H1 (cell line): ENCODE data around the gene S1PR3.

Source experiments
- CHD2 ChIP-seq: IDR thresholded peaks from 2 replicates; pipeline ENCODE4 v1.6.1; 2012; ENCODE audit warnings: low read length, improper control_type of control experiment
- CREB1 ChIP-seq: IDR thresholded peaks from 2 replicates; pipeline ENCODE4 v1.6.1; 2012; ENCODE audit warnings: inconsistent platforms
- EZH2 ChIP-seq: fragments of 200-600 bp; sonication (generic); IDR thresholded peaks from 2 replicates; pipeline ENCODE4 v1.7.1; 2012; ENCODE audit warnings: low read depth, mild to moderate bottlenecking, moderate library complexity, low read length, inconsistent platforms; ENCODE audit not compliant: severe bottlenecking
- JUND ChIP-seq: IDR thresholded peaks from 2 replicates; pipeline ENCODE4 v1.6.1; 2011; ENCODE audit warnings: mild to moderate bottlenecking, improper control_type of control experiment, low read length
- MAFK ChIP-seq: IDR thresholded peaks from 2 replicates; pipeline ENCODE4 v1.6.1; 2012; ENCODE audit warnings: low read depth, mild to moderate bottlenecking, improper control_type of control experiment, low read length
- RNF2 ChIP-seq: fragments of 200-900, 300-1000 bp; sonication (generic); IDR thresholded peaks from 2 replicates; pipeline ENCODE4 v1.7.1; 2016; ENCODE audit warnings: borderline replicate concordance, low read depth, mild to moderate bottlenecking, antibody characterized with exemption, low read length; ENCODE audit not compliant: poor library complexity, severe bottlenecking; ENCODE audit errors: missing control alignments
- SRF ChIP-seq: IDR thresholded peaks from 2 replicates; pipeline ENCODE4 v1.6.1; 2011; ENCODE audit warnings: mild to moderate bottlenecking, low read depth, low read length, moderate library complexity
- TAF7 ChIP-seq: optimal IDR thresholded peaks from 2 replicates; pipeline ENCODE3; 2011; ENCODE audit warnings: low read depth, mild to moderate bottlenecking, inconsistent platforms, low read length, moderate library complexity, borderline replicate concordance
- TF ChIP-seq, protein P1 (sequence below): IDR thresholded peaks from 2 replicates; pipeline ENCODE4 v1.6.1; 2012; ENCODE audit warnings: inconsistent platforms
- TF ChIP-seq, protein P2 (sequence below), 3 experiments: IDR thresholded peaks; 1 replicate in 2 of 3; 2 replicates in 1 of 3; pipeline versions ENCODE4 v1.5.1 to v1.6.1; 2011; ENCODE audit warnings: low read length in 3 of 3, mild to moderate bottlenecking in 3 of 3, inconsistent platforms in 2 of 3, low read depth in 1 of 3, moderate library complexity in 1 of 3; ENCODE audit not compliant: insufficient read depth in 1 of 3; ENCODE audit errors: control extremely low read depth in 1 of 3

DNA sequence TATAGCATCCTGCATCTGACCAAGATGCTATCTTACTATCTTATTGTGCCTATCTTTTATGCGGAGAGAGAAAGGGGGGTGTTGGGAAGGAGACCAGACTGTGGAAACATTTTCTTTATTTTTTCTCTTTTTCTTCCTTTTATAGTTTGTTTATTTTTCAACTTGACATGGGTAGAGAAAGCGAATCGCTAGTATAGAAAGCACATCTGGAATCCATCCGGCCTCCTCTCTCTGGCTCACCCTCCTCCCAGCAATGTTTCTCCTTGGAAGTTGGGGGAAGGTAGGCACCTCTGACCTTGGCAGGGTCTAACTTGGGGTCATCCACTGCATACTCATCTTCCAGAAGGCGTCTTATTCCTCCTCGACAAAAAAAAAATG is 3.9 kb downstream of the S1PR3 start:
- TF ChIP-seq EZH2, result no peak
- TF ChIP-seq, protein P1, sequence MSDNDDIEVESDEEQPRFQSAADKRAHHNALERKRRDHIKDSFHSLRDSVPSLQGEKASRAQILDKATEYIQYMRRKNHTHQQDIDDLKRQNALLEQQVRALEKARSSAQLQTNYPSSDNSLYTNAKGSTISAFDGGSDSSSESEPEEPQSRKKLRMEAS, result no peak
- no peak for TF ChIP-seq RNF2
- TF ChIP-seq TAF7, result no peak
- TF ChIP-seq, protein P2, sequence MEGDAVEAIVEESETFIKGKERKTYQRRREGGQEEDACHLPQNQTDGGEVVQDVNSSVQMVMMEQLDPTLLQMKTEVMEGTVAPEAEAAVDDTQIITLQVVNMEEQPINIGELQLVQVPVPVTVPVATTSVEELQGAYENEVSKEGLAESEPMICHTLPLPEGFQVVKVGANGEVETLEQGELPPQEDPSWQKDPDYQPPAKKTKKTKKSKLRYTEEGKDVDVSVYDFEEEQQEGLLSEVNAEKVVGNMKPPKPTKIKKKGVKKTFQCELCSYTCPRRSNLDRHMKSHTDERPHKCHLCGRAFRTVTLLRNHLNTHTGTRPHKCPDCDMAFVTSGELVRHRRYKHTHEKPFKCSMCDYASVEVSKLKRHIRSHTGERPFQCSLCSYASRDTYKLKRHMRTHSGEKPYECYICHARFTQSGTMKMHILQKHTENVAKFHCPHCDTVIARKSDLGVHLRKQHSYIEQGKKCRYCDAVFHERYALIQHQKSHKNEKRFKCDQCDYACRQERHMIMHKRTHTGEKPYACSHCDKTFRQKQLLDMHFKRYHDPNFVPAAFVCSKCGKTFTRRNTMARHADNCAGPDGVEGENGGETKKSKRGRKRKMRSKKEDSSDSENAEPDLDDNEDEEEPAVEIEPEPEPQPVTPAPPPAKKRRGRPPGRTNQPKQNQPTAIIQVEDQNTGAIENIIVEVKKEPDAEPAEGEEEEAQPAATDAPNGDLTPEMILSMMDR (IDR thresholded peaks at IDR 0.05; ENCODE audit: control extremely low read depth in 1 of 3, insufficient read depth in 1 of 3, low read depth in 1 of 3, low read length in 3 of 3), result no peak
- no peak for TF ChIP-seq JUND
- TF ChIP-seq CREB1, result no peak
- TF ChIP-seq MAFK, result no peak
- no peak for TF ChIP-seq CHD2
- TF ChIP-seq SRF, result no peak
